22Rv1 (cell line): Measurements from ENCODE around the gene SPACA9.

Source experiments
- H3K27ac ChIP-seq: fragments of 450-650 bp; 2 replicates; pipeline ENCODE4 v1.5.1; 2017
- CTCF ChIP-seq: fragments of 450-650 bp; IDR thresholded peaks from 2 replicates; pipeline ENCODE4 v1.5.1; 2017; ENCODE audit warnings: mild to moderate bottlenecking
- ZFX ChIP-seq: fragments of 450-650 bp; IDR thresholded peaks from 2 replicates; pipeline ENCODE4 v1.6.1; 2017; ENCODE audit warnings: antibody characterized with exemption, borderline replicate concordance

SPACA9 gene

GRCh38 chr9:132864277-132864676 is 14.4 kb upstream of the SPACA9 start:
- TF ChIP-seq CTCF (no peak), ZFX (no peak)
- no peak overlapping the region for H3K27ac ChIP-seq

- H3K27ac ChIP-seq: no peak overlapping the region
- TF ChIP-seq CTCF: no peak
- TF ChIP-seq ZFX: no peak
Measured at GRCh38 chr9:132864691-132865090, 14.0 kb upstream of the SPACA9 start.

DNA sequence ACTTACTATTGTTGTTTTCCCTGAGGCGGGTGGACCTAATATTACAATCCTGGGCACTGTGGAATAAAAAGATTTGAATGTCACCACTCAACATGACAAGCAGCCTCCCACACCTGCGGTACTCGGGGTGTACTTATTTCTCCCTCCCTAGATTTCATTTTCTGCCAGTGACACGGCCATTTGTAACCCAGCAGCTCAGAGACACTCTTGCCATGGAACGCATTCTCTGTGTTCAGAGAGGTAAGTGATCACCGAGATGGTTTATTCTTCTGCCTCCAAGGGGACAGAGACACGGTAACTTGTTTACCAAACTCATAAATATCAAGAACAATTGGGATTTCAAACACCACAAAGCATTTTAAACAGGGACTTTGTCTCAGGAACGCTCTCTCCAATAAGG is 11.8 kb upstream of the SPACA9 start:
- no peak for TF ChIP-seq ZFX
- no peak for TF ChIP-seq CTCF
- H3K27ac ChIP-seq: no peak overlapping the region

GRCh38 chr9:132869266-132869665 is 9.4 kb upstream of the SPACA9 start:
- TF ChIP-seq ZFX: no peak
- TF ChIP-seq CTCF: no peak
- H3K27ac ChIP-seq: no peak overlapping the region

DNA sequence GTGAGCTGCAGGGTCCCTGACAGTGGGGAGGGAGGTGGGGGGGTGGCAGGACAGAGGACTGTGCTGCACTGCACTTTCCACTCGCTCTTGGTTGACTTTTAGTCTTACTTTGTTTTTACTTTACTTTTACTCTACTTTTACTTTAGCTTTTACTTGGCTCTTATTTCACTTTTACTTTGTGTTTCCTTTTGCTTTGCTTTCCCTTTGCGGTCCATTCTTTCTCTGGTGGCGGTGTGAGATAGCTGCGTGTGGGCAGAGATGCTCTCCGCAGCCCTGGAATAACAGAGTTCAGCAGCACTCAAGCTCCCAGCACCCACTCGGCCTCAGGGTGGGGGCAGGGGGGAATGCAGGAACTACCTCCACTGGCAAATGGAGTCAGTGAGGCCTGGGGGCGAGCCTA is 5.3 kb upstream of the SPACA9 start:
- TF ChIP-seq ZFX (no peak), CTCF (no peak)
- no peak overlapping the region for H3K27ac ChIP-seq

- no peak for TF ChIP-seq ZFX
- TF ChIP-seq CTCF: no peak
- H3K27ac ChIP-seq: no peak overlapping the region
Measured at GRCh38 chr9:132875159-132875558, 3.5 kb upstream of the SPACA9 start.

GRCh38 chr9:132876849-132877248 is 1.8 kb upstream of the SPACA9 start:
- no peak overlapping the region for H3K27ac ChIP-seq
- TF ChIP-seq ZFX (no peak), CTCF (no peak)
